Activated T-helper 2 cell treated with anti-CD3 and anti-CD28 coated beads, Interferon-gamma antibody, Interleukin-2, Interleukin-4, amounts not matched to agents 10 μg/mL and 5 μg/mL and 100 μg/mL, durations not matched to agents 14 hours and 24 hours and 36 hours (primary cell): ENCODE data around the gene TNFSF12. TPM values are rescaled to one million over a fixed set of nuclear protein-coding genes. Genes with fewer than 3 reads are reported as not detected.

Experiments
- DNase-seq: peaks from one replicate; pipeline ENCODE4 v3.0.0; 2021; ENCODE audit warnings: low spot score
- H3K27ac Mint-ChIP-seq: one replicate; pipeline ENCODE4 v1.8.0; 2021; ENCODE audit warnings: mixed read lengths
- H3K27me3 Mint-ChIP-seq: one replicate; pipeline ENCODE4 v1.8.0; 2021; ENCODE audit warnings: low read depth, mixed read lengths
- H3K36me3 Mint-ChIP-seq: one replicate; pipeline ENCODE4 v1.8.0; 2021; ENCODE audit warnings: low read depth, mixed read lengths
- H3K4me1 Mint-ChIP-seq: one replicate; pipeline ENCODE4 v1.8.0; 2021; ENCODE audit warnings: low read depth, mixed read lengths
- H3K4me3 Mint-ChIP-seq: one replicate; pipeline ENCODE4 v1.8.0; 2021; ENCODE audit warnings: low read depth, mild to moderate bottlenecking, moderate library complexity, mixed read lengths
- H3K9me3 Mint-ChIP-seq: one replicate; pipeline ENCODE4 v1.8.0; 2021; ENCODE audit warnings: mixed read lengths
- intact Hi-C: fragments of 100-400 bp; cut with micrococcal nuclease; formaldehyde crosslinking; loops from one replicate; pipeline ENCODE4 v1.15.1; 2023
- total RNA-seq: library from RNA; stranded (reverse); gene quantifications from 2 replicates; pipeline ENCODE4 v1.2.3, GENCODE V29; 2022

The TNFSF12 gene
- total RNA-seq, 1 donor from 2014 or later, result 36.0 TPM

GRCh38 chr17:7513850-7514419 is 34.9 kb upstream of the TNFSF12 start:
- peak overlapping the region; percentile 25 for H3K27ac Mint-ChIP-seq
- intact Hi-C loops, result loop anchor here (1.0 kb wide), 1 partner anchor 47 kb away; the partner anchor contains the start of gene SENP3

GRCh38 chr17:7515911-7516610 is 32.8 kb upstream of the TNFSF12 start:
- peaks cover 40% of the 10 kb centered on the region for H3K36me3 Mint-ChIP-seq
- no peak for DNase-seq
- peaks cover 5% of the 10 kb centered on the region for H3K4me1 Mint-ChIP-seq
- no peaks in the 10 kb centered on the region for H3K9me3 Mint-ChIP-seq
- H3K4me3 Mint-ChIP-seq, result no peak overlapping the region
- H3K27me3 Mint-ChIP-seq, result no peaks in the 10 kb centered on the region
- intact Hi-C loops, result no loop called here
- no peak overlapping the region for H3K27ac Mint-ChIP-seq

More at GRCh38 chr17:7513850-7514419, 34.9 kb upstream of the TNFSF12 start:
- Mint-ChIP-seq H3K36me3 (peaks cover 60% of the 10 kb centered on the region), H3K9me3 (no peaks in the 10 kb centered on the region), H3K4me1 (peaks cover 5% of the 10 kb centered on the region), H3K27me3 (no peaks in the 10 kb centered on the region), H3K4me3 (no peak overlapping the region)
- no peak for DNase-seq

- Mint-ChIP-seq H3K27ac (no peak overlapping the region), H3K27me3 (no peaks in the 10 kb centered on the region), H3K36me3 (peaks cover 3% of the 10 kb centered on the region), H3K4me3 (no peak overlapping the region), H3K9me3 (peaks cover 13% of the 10 kb centered on the region), H3K4me1 (peaks cover 6% of the 10 kb centered on the region)
- DNase-seq, result peak; percentile 26
- intact Hi-C loops, result loop anchor here (2.0 kb wide), 1 partner anchor 38 kb away; the partner anchor contains the start of gene SENP3
Observed at GRCh38 chr17:7523033-7523432, 25.8 kb upstream of the TNFSF12 start.

- no peak overlapping the region for H3K27ac Mint-ChIP-seq
- peaks cover 27% of the 10 kb centered on the region for H3K9me3 Mint-ChIP-seq
- no peaks in the 10 kb centered on the region for H3K4me1 Mint-ChIP-seq
- peaks cover 2% of the 10 kb centered on the region for H3K27me3 Mint-ChIP-seq
- H3K4me3 Mint-ChIP-seq, result no peak overlapping the region
- H3K36me3 Mint-ChIP-seq, result peaks cover 3% of the 10 kb centered on the region
- no peak for DNase-seq
- intact Hi-C loops, result no loop called here
Observed at GRCh38 chr17:7528842-7529241, 20.0 kb upstream of the TNFSF12 start.

- Mint-ChIP-seq H3K9me3 (peaks cover 27% of the 10 kb centered on the region), H3K27me3 (peaks cover 5% of the 10 kb centered on the region), H3K27ac (no peak overlapping the region), H3K4me3 (no peak overlapping the region), H3K36me3 (peaks cover 3% of the 10 kb centered on the region), H3K4me1 (no peaks in the 10 kb centered on the region)
- DNase-seq, result no peak
- intact Hi-C loops, result no loop called here
Observed at GRCh38 chr17:7530023-7530900, 18.6 kb upstream of the TNFSF12 start.

- H3K4me1 Mint-ChIP-seq, result no peaks in the 10 kb centered on the region
Observed at GRCh38 chr17:7538050-7538449, 10.8 kb upstream of the TNFSF12 start.

GRCh38 chr17:7538891-7539545 is 9.8 kb upstream of the TNFSF12 start:
- H3K36me3 Mint-ChIP-seq, result no peaks in the 10 kb centered on the region
- peaks cover 17% of the 10 kb centered on the region for H3K27me3 Mint-ChIP-seq
- intact Hi-C loops, result no loop called here
- no peak overlapping the region for H3K27ac Mint-ChIP-seq
- no peaks in the 10 kb centered on the region for H3K4me1 Mint-ChIP-seq
- peaks cover 17% of the 10 kb centered on the region for H3K9me3 Mint-ChIP-seq
- DNase-seq, result no peak
- H3K4me3 Mint-ChIP-seq, result no peak overlapping the region

More at GRCh38 chr17:7538050-7538449, 10.8 kb upstream of the TNFSF12 start:
- no peak overlapping the region for H3K27ac Mint-ChIP-seq
- H3K36me3 Mint-ChIP-seq, result no peaks in the 10 kb centered on the region
- H3K27me3 Mint-ChIP-seq, result peaks cover 10% of the 10 kb centered on the region
- H3K9me3 Mint-ChIP-seq, result peaks cover 17% of the 10 kb centered on the region
- intact Hi-C loops, result no loop called here
- H3K4me3 Mint-ChIP-seq, result no peak overlapping the region
- no peak for DNase-seq

GRCh38 chr17:7541074-7541621 is 7.7 kb upstream of the TNFSF12 start:
- no peak overlapping the region for H3K27ac Mint-ChIP-seq
- no peaks in the 10 kb centered on the region for H3K36me3 Mint-ChIP-seq
- DNase-seq, result no peak
- intact Hi-C loops, result no loop called here
- H3K4me1 Mint-ChIP-seq, result no peaks in the 10 kb centered on the region
- no peak overlapping the region for H3K4me3 Mint-ChIP-seq
- peaks cover 12% of the 10 kb centered on the region for H3K27me3 Mint-ChIP-seq
- H3K9me3 Mint-ChIP-seq, result peaks cover 17% of the 10 kb centered on the region

- intact Hi-C loops, result no loop called here
Observed at GRCh38 chr17:7544911-7545310, 3.9 kb upstream of the TNFSF12 start.

GRCh38 chr17:7549401-7550055 is 670 bp downstream of the TNFSF12 start:
- intact Hi-C loops, result no loop called here

More at GRCh38 chr17:7544911-7545310, 3.9 kb upstream of the TNFSF12 start:
- peaks cover 15% of the 10 kb centered on the region for H3K4me1 Mint-ChIP-seq
- no peaks in the 10 kb centered on the region for H3K36me3 Mint-ChIP-seq
- no peak for DNase-seq
- H3K4me3 Mint-ChIP-seq, result no peak overlapping the region
- no peaks in the 10 kb centered on the region for H3K9me3 Mint-ChIP-seq
- no peak overlapping the region for H3K27ac Mint-ChIP-seq
- H3K27me3 Mint-ChIP-seq, result peaks cover 9% of the 10 kb centered on the region

GRCh38 chr17:7550344-7550743 is 1.5 kb downstream of the TNFSF12 start:
- Mint-ChIP-seq H3K9me3 (no peaks in the 10 kb centered on the region), H3K4me3 (peak overlapping the region; percentile 79), H3K36me3 (peaks cover 19% of the 10 kb centered on the region), H3K4me1 (peaks cover 50% of the 10 kb centered on the region), H3K27me3 (no peaks in the 10 kb centered on the region), H3K27ac (no peak overlapping the region)
- intact Hi-C loops, result no loop called here
- DNase-seq, result no peak

More at GRCh38 chr17:7549401-7550055, 670 bp downstream of the TNFSF12 start:
- Mint-ChIP-seq H3K4me1 (peaks cover 49% of the 10 kb centered on the region), H3K27ac (peak overlapping the region; percentile 36), H3K9me3 (no peaks in the 10 kb centered on the region), H3K36me3 (peaks cover 18% of the 10 kb centered on the region), H3K27me3 (no peaks in the 10 kb centered on the region), H3K4me3 (peak overlapping the region; percentile 79)
- no peak for DNase-seq

GRCh38 chr17:7551396-7551795 is 2.5 kb downstream of the TNFSF12 start:
- intact Hi-C loops, result no loop called here
- H3K27me3 Mint-ChIP-seq, result no peaks in the 10 kb centered on the region
- H3K9me3 Mint-ChIP-seq, result no peaks in the 10 kb centered on the region
- peaks cover 24% of the 10 kb centered on the region for H3K36me3 Mint-ChIP-seq
- peak overlapping the region; percentile 68 for H3K4me3 Mint-ChIP-seq
- H3K4me1 Mint-ChIP-seq, result peaks cover 54% of the 10 kb centered on the region
- H3K27ac Mint-ChIP-seq, result peak overlapping the region; percentile 89
- no peak for DNase-seq
